Muscle of back (tissue), 13 donors: Measurements from ENCODE around the gene LILRA5. TPM values are rescaled to one million over a fixed set of nuclear protein-coding genes. Genes with fewer than 3 reads are reported as not detected.
A peak's percentile ranks its signal among the peaks of the same experiment; 100 is the strongest.
"Not testable (repeated sequence)": the region's sequence is repeated elsewhere in the genome, so short reads cannot be mapped to it uniquely, and the experiment has no call there.

Source experiments
- DNase-seq, 3 donors: peaks; one replicate each; pipeline versions ENCODE4 v3.0.0 to v3.0.0-alpha.2; 2013
- long read RNA-seq, 9 donors: transcript quantifications; one replicate each; lab custom pipeline, GENCODE V29; 2026
- polyA plus RNA-seq, 10 donors: library from polyadenylated mRNA; unstranded; fragments of 120-200 nt; gene quantifications; one replicate each; pipeline ENCODE4 v1.2.1, GENCODE V29; 2013; ENCODE audit not compliant: insufficient read length in 10 of 10

The LILRA5 gene
- 1 to 10 TPM in 1 of 10 donors, under 1 TPM in 9; 0.37 to 1.1 (median 0.54) TPM for polyA plus RNA-seq
- long read RNA-seq, donor 1: 0 reads
- long read RNA-seq, donor 2: 0 reads
- long read RNA-seq, donor 3: 0 reads
- long read RNA-seq, donor 4: 0 reads
- long read RNA-seq, donor 5: 0 reads
- long read RNA-seq, donor 6: 0 reads
- long read RNA-seq, donor 7: 0 reads
- long read RNA-seq, donor 8: 0 reads
- long read RNA-seq, donor 9: 0 reads

- DNase-seq: peak in 1 of 3 donors; percentile 18
These were observed at the start of gene LILRA5 for GRCh38 chr19:54312436-54313377. Gene LILRA5, minus strand, starts transcription at chr19:54313166. Its CDS starts 147 bp downstream, at chr19:54313019.

GRCh38 chr19:54361680-54362422 is 48.9 kb upstream of the LILRA5 start:
- DNase-seq: not testable (repeated sequence)

GRCh38 chr19:54359149-54359820 is 46.3 kb upstream of the LILRA5 start:
- DNase-seq: not testable (repeated sequence)

- DNase-seq: no peak
These were observed 44.4 kb upstream of the LILRA5 start for GRCh38 chr19:54357381-54357780.

GRCh38 chr19:54356444-54357056 is 43.6 kb upstream of the LILRA5 start:
- DNase-seq: no peak

- DNase-seq: no peak
These were observed 42.7 kb upstream of the LILRA5 start for GRCh38 chr19:54355675-54356074.

- no peak for DNase-seq
These were observed 41.8 kb upstream of the LILRA5 start for GRCh38 chr19:54354761-54355160.

GRCh38 chr19:54352546-54352945 is 39.6 kb upstream of the LILRA5 start:
- DNase-seq: no peak

GRCh38 chr19:54352041-54352440 is 39.1 kb upstream of the LILRA5 start:
- no peak for DNase-seq

- DNase-seq: no peak
These were observed 38.5 kb upstream of the LILRA5 start for GRCh38 chr19:54351474-54351873.

GRCh38 chr19:54345938-54346386 is 33.0 kb upstream of the LILRA5 start:
- DNase-seq: peak in 1 of 3 donors; percentile 25

- DNase-seq: no peak
These were observed 30.9 kb upstream of the LILRA5 start for GRCh38 chr19:54343868-54344267.

GRCh38 chr19:54341295-54341694 is 28.3 kb upstream of the LILRA5 start:
- DNase-seq: no peak

- peak in 1 of 3 donors; percentile 22 for DNase-seq
These were observed 26.8 kb upstream of the LILRA5 start for GRCh38 chr19:54339646-54340358.

GRCh38 chr19:54338521-54338920 is 25.6 kb upstream of the LILRA5 start:
- DNase-seq: no peak

GRCh38 chr19:54337858-54338230 is 24.9 kb upstream of the LILRA5 start:
- DNase-seq: no peak

- no peak for DNase-seq
These were observed 24.2 kb upstream of the LILRA5 start for GRCh38 chr19:54336893-54337857.

GRCh38 chr19:54335979-54336892 is 23.3 kb upstream of the LILRA5 start:
- no peak for DNase-seq
